Lung (tissue), 12 donors: Measurements from ENCODE around the gene NIPSNAP3A. TPM values are rescaled to one million over a fixed set of nuclear protein-coding genes. Genes with fewer than 3 reads are reported as not detected.
A peak's percentile ranks its signal among the peaks of the same experiment; 100 is the strongest.

Source experiments
- ATAC-seq: fragments of 200-7000 bp; cut with Tn5 transposase; one replicate; pipeline ENCODE4 v1.9.1; 2020; ENCODE audit warnings: moderate number of reproducible peaks; ENCODE audit not compliant: insufficient read depth, low FRiP score
- DNase-seq, 3 donors: peaks; one replicate each; pipeline ENCODE4 v3.0.0-alpha.2; 2013 to 2017
- H3K27ac ChIP-seq, 2 donors: one replicate each; pipeline ENCODE4 v1.5.1; 2013; ENCODE audit warnings: mild to moderate bottlenecking in 2 of 2, moderate library complexity in 2 of 2, control low read depth in 1 of 2, inconsistent platforms in 1 of 2, low read depth in 1 of 2, low read length in 1 of 2
- H3K27me3 ChIP-seq, 3 donors: one replicate each; pipeline ENCODE4 v1.5.1; 2013; ENCODE audit warnings: low read length in 2 of 3; ENCODE audit not compliant: control insufficient read depth in 3 of 3, insufficient read depth in 3 of 3
- H3K36me3 ChIP-seq, 4 donors: one replicate each; pipeline ENCODE4 v1.5.1; 2013; ENCODE audit warnings: low read length in 4 of 4, mild to moderate bottlenecking in 1 of 4, moderate library complexity in 1 of 4; ENCODE audit not compliant: control insufficient read depth in 4 of 4, insufficient read depth in 4 of 4
- H3K4me1 ChIP-seq, 5 donors: one replicate each; pipeline ENCODE4 v1.5.1; 2013; ENCODE audit warnings: low read length in 5 of 5, mild to moderate bottlenecking in 2 of 5, moderate library complexity in 1 of 5; ENCODE audit not compliant: control insufficient read depth in 5 of 5, insufficient read depth in 5 of 5
- H3K4me3 ChIP-seq: one replicate; pipeline ENCODE4 v1.5.1; 2013; ENCODE audit warnings: mild to moderate bottlenecking, control low read depth, moderate library complexity
- H3K9ac ChIP-seq, 2 donors: one replicate each; pipeline ENCODE4 v1.5.1; 2013; ENCODE audit warnings: low read length in 2 of 2, control low read depth in 1 of 2; ENCODE audit not compliant: insufficient read depth in 1 of 2
- H3K9me3 ChIP-seq, 4 donors: one replicate each; pipeline ENCODE4 v1.5.1; 2013; ENCODE audit warnings: low read length in 3 of 4, mild to moderate bottlenecking in 1 of 4, moderate library complexity in 1 of 4; ENCODE audit not compliant: control insufficient read depth in 4 of 4, insufficient read depth in 3 of 4
- WGBS, 2 donors: extraction: QIAGEN DNeasy Blood & Tissue Kit; methylation state at CpG; one replicate each; pipeline ENCODE4 v1.1.7; 2013; 5-methylcytosine and 5-hydroxymethylcytosine counted together
- polyA plus RNA-seq, 2 donors: library from polyadenylated mRNA; stranded (reverse); fragments of 200-250 nt; gene quantifications; one replicate each; pipeline ENCODE4 v1.2.1, GENCODE V29; 2013
- total RNA-seq, 2 donors: library from RNA; depleted of rRNA in 1 of 2; stranded (reverse); fragments of >200 nt in 1 of 2; gene quantifications; one replicate each; pipeline ENCODE4 v1.2.1, GENCODE V29; 2014 to 2021
- TF ChIP-seq, protein P1 (sequence below): IDR thresholded peaks from 2 replicates; pipeline ENCODE4 v1.5.1; 2012; ENCODE audit warnings: mild to moderate bottlenecking; ENCODE audit errors: control extremely low read depth, extremely low read depth
- donor health status: control.
- donor health status: control.
- donor health status: Bipolar disorder and iron deficiency.
- donor health status: healthy.
- donor health status: DM: yes; HTN: yes; CAD: no.

Gene NIPSNAP3A
- total and polyA plus RNA-seq, 4 donors: 18.9 to 49.5 (median 21.8) TPM

DNA sequence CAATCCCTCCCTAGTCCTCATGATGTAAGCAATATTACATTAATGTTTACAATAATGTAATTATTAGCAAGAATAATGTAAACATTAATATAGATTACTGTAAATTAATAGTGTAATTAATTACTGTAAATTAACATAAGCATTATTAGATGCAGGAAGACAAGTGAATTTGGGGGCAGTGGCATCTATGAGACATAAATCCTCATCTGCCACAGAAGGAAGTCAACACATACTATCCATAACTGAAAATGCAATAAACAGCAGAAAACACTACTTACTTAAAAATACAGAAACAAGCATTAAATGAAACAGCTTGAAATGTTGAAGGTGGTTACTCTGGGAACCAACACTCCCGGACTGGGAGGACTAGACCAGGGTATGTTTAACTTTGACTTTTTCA is 685 bp upstream of the NIPSNAP3A start:
- TF ChIP-seq, protein P1, sequence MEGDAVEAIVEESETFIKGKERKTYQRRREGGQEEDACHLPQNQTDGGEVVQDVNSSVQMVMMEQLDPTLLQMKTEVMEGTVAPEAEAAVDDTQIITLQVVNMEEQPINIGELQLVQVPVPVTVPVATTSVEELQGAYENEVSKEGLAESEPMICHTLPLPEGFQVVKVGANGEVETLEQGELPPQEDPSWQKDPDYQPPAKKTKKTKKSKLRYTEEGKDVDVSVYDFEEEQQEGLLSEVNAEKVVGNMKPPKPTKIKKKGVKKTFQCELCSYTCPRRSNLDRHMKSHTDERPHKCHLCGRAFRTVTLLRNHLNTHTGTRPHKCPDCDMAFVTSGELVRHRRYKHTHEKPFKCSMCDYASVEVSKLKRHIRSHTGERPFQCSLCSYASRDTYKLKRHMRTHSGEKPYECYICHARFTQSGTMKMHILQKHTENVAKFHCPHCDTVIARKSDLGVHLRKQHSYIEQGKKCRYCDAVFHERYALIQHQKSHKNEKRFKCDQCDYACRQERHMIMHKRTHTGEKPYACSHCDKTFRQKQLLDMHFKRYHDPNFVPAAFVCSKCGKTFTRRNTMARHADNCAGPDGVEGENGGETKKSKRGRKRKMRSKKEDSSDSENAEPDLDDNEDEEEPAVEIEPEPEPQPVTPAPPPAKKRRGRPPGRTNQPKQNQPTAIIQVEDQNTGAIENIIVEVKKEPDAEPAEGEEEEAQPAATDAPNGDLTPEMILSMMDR: no peak
- Histone ChIP-seq H3K27ac (peak overlapping the region in 1 of 2 donors; percentile 92), H3K9me3 (no peaks in the 10 kb centered on the region), H3K36me3 (peaks cover 0 to 3% (median 0%) of the 10 kb centered on the region in 4 donors), H3K4me3 (no peak overlapping the region), H3K27me3 (no peaks in the 10 kb centered on the region), H3K4me1 (peaks cover 0 to 14% (median 0%) of the 10 kb centered on the region in 5 donors), H3K9ac (peak overlapping the region in 1 of 2 donors; percentile 88)
- 6 to 20% methylated on average over 1 of the region's 1 CpG for WGBS, 2 donors
- DNase-seq (peak in 1 of 3 donors; percentile 50), ATAC-seq (no peak)

DNA sequence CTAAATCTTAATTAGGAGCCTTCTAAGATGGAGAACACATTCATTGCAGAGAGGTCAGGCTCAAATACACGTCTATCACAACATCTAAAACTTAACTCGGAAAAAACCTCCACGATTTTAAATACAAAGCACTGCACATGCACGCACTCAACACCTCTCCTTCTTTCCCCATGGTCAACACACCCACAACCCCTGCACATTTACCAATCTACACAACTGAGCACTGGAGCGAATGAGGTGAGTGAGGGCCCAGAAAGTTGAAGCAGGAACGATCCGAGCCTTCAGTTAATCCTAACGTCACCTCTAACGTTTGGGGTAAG is 278 bp upstream of the NIPSNAP3A start:
- Histone ChIP-seq H3K4me1 (peaks cover 0 to 14% (median 0%) of the 10 kb centered on the region in 5 donors), H3K9ac (peak overlapping the region; percentile 88 to 95), H3K27me3 (no peaks in the 10 kb centered on the region), H3K36me3 (peaks cover 0 to 3% (median 2%) of the 10 kb centered on the region in 4 donors), H3K27ac (peak overlapping the region; percentile 92 to 93), H3K9me3 (no peaks in the 10 kb centered on the region), H3K4me3 (peak overlapping the region; percentile 97)
- TF ChIP-seq, protein P1: no peak
- ATAC-seq (peak; percentile 10), DNase-seq (no peak)
- 0 to 1% methylated on average over 9 of the region's 9 CpGs for WGBS, 2 donors

DNA sequence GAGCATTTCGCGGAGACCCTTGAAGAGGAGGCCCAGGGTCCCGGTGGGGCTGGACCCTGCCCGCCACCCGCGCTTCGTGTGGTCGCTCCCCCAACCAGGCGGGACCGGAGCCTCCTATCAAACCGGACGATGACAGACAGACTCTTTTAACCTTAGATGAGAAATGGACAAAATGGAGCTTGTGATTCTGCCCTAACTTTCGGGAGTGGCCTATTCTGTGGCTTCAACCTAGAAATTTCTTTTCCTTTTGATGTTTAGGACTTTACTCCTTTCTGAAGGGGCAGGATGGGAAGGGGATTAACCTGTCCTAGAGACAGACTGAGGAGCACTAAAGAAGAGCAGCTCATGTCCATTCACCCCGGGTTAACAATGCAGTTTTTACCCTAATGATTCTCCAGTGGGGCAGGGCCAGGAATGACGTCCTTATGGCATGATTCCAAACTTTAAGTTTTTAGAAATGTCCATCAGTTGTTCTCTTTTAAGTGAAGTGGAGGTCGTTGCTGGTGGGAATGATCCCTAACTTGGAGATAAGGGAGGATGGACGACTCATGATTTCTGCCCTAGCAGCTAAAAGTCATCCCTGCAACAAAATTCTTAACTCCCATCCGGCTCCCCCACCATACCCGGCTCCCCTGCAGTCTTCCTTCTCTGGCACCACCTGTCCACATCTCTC is 1.0 kb downstream of the NIPSNAP3A start:
- Histone ChIP-seq H3K9ac (peak overlapping the region; percentile 88 to 95), H3K36me3 (peaks cover 0 to 8% (median 4%) of the 10 kb centered on the region in 4 donors), H3K27ac (peak overlapping the region; percentile 92 to 93), H3K4me3 (peak overlapping the region; percentile 97), H3K27me3 (no peaks in the 10 kb centered on the region), H3K4me1 (peaks cover 0 to 14% (median 0%) of the 10 kb centered on the region in 5 donors), H3K9me3 (no peaks in the 10 kb centered on the region)
- WGBS, 2 donors: 5 to 9% methylated on average over 19 of the region's 19 CpGs
- DNase-seq (peak; percentile 52 to 80 (median 77)), ATAC-seq (no peak)
- TF ChIP-seq, protein P1: no peak
